ENCODE data around the gene UNC13B.

Gene UNC13B

DNA sequence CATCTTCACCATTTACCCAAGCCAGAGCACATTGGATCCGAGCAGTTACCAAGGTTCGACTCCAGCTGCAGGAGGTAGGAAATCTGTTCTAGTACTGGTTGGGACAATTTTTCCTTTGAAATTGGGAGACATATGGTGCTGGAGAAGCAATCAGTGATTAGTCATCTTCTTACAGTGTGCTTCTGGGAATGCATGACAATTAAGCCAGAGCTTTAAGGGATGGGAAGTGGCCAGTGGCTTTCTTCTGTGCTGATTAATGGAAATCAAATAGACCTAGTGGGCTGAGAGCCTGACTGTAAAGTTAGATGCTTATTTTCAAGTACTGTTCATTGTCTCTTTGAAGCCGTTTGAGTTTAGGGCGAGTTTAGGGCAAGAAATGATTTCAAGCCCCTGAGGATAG, 152.1 kb downstream of the UNC13B start:
- Histone ChIP-seq H3K4me3 (ENCODE audit: insufficient read depth, low read depth, low read length, poor library complexity, severe bottlenecking) (no peak overlapping the region), H3K36me3 (ENCODE audit: control insufficient read depth, insufficient read depth, low read length) (no peaks in the 10 kb centered on the region), H3K9me3 (ENCODE audit: control insufficient read depth, low read length) (no peaks in the 10 kb centered on the region), H3K27ac (ENCODE audit: insufficient read depth, low read length, poor library complexity, severe bottlenecking) (no peak overlapping the region), H3K27me3 (replicated peaks; ENCODE audit: control insufficient read depth, insufficient read depth, low read length, poor library complexity, severe bottlenecking) (no peaks in the 10 kb centered on the region), H3K4me1 (ENCODE audit: control insufficient read depth, insufficient read depth, low read length, poor library complexity, severe bottlenecking) (no peaks in the 10 kb centered on the region)
- DNase-seq, result no peak

DNA sequence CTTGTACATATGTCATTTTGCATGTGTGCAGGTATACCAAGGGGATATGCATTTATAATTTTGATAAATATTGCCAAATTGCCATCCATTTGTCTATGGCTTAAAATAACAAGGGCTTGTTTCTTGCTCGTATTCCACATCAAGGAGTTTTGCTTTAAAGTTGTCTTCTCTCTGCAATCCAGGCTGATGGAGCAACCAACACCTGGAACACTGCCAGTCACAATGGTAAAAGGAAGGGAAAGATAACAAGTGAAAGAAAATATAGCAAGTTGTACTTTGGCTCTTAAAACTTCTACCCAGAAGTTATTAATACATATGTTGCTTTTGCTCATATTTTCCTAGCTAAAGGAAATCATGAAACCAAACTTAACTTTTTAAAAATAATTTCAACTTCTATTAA, 156.9 kb downstream of the UNC13B start:
- Histone ChIP-seq H3K4me1 (ENCODE audit: control insufficient read depth, insufficient read depth, low read length, poor library complexity, severe bottlenecking) (no peaks in the 10 kb centered on the region), H3K9me3 (ENCODE audit: control insufficient read depth, low read length) (no peaks in the 10 kb centered on the region), H3K36me3 (ENCODE audit: control insufficient read depth, insufficient read depth, low read length) (no peaks in the 10 kb centered on the region), H3K4me3 (ENCODE audit: insufficient read depth, low read depth, low read length, poor library complexity, severe bottlenecking) (no peak overlapping the region), H3K27ac (ENCODE audit: insufficient read depth, low read length, poor library complexity, severe bottlenecking) (no peak overlapping the region), H3K27me3 (replicated peaks; ENCODE audit: control insufficient read depth, insufficient read depth, low read length, poor library complexity, severe bottlenecking) (no peaks in the 10 kb centered on the region)
- no peak for DNase-seq

GRCh38 chr9:35322075-35322885, 160.5 kb downstream of the UNC13B start:
- Histone ChIP-seq H3K27ac (ENCODE audit: insufficient read depth, low read length, poor library complexity, severe bottlenecking) (no peak overlapping the region), H3K9me3 (ENCODE audit: control insufficient read depth, low read length) (no peaks in the 10 kb centered on the region), H3K4me3 (ENCODE audit: insufficient read depth, low read depth, low read length, poor library complexity, severe bottlenecking) (no peak overlapping the region), H3K4me1 (ENCODE audit: control insufficient read depth, insufficient read depth, low read length, poor library complexity, severe bottlenecking) (no peaks in the 10 kb centered on the region), H3K36me3 (ENCODE audit: control insufficient read depth, insufficient read depth, low read length) (no peaks in the 10 kb centered on the region), H3K27me3 (replicated peaks; ENCODE audit: control insufficient read depth, insufficient read depth, low read length, poor library complexity, severe bottlenecking) (no peaks in the 10 kb centered on the region)
- DNase-seq, result no peak

- Histone ChIP-seq H3K9me3 (ENCODE audit: control insufficient read depth, low read length) (no peaks in the 10 kb centered on the region), H3K4me1 (ENCODE audit: control insufficient read depth, insufficient read depth, low read length, poor library complexity, severe bottlenecking) (no peaks in the 10 kb centered on the region), H3K27ac (ENCODE audit: insufficient read depth, low read length, poor library complexity, severe bottlenecking) (no peak overlapping the region), H3K36me3 (ENCODE audit: control insufficient read depth, insufficient read depth, low read length) (no peaks in the 10 kb centered on the region), H3K27me3 (replicated peaks; ENCODE audit: control insufficient read depth, insufficient read depth, low read length, poor library complexity, severe bottlenecking) (no peaks in the 10 kb centered on the region), H3K4me3 (ENCODE audit: insufficient read depth, low read depth, low read length, poor library complexity, severe bottlenecking) (no peak overlapping the region)
- DNase-seq, result no peak
Observed at GRCh38 chr9:35324966-35325365, 163.2 kb downstream of the UNC13B start.

DNA sequence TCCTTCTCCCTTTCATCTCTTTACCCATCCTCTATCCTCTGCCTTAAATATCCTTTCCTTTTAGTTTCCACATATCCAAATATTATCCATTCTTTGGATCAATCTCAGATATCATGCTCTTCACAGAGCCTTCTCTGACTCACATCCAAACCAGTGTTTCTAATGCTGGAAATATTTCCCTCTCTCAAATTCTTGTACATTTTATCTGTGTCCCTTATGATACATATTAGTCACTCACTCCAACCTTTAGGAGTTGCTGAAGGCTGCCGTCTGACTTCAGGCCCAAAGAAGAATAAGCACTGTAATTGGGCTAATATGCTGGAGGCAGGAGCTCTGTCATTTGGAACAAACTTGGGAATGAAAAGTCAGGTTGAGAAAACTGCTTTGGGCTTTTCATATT, 171.7 kb downstream of the UNC13B start:
- no peak for DNase-seq
- Histone ChIP-seq H3K4me3 (ENCODE audit: insufficient read depth, low read depth, low read length, poor library complexity, severe bottlenecking) (no peak overlapping the region), H3K27me3 (replicated peaks; ENCODE audit: control insufficient read depth, insufficient read depth, low read length, poor library complexity, severe bottlenecking) (no peaks in the 10 kb centered on the region), H3K9me3 (ENCODE audit: control insufficient read depth, low read length) (no peaks in the 10 kb centered on the region), H3K27ac (ENCODE audit: insufficient read depth, low read length, poor library complexity, severe bottlenecking) (no peak overlapping the region), H3K4me1 (ENCODE audit: control insufficient read depth, insufficient read depth, low read length, poor library complexity, severe bottlenecking) (no peaks in the 10 kb centered on the region), H3K36me3 (ENCODE audit: control insufficient read depth, insufficient read depth, low read length) (no peaks in the 10 kb centered on the region)

- Histone ChIP-seq H3K4me3 (ENCODE audit: insufficient read depth, low read depth, low read length, poor library complexity, severe bottlenecking) (no peak overlapping the region), H3K9me3 (ENCODE audit: control insufficient read depth, low read length) (no peaks in the 10 kb centered on the region), H3K27me3 (replicated peaks; ENCODE audit: control insufficient read depth, insufficient read depth, low read length, poor library complexity, severe bottlenecking) (no peaks in the 10 kb centered on the region), H3K27ac (ENCODE audit: insufficient read depth, low read length, poor library complexity, severe bottlenecking) (no peak overlapping the region), H3K36me3 (ENCODE audit: control insufficient read depth, insufficient read depth, low read length) (no peaks in the 10 kb centered on the region), H3K4me1 (ENCODE audit: control insufficient read depth, insufficient read depth, low read length, poor library complexity, severe bottlenecking) (no peaks in the 10 kb centered on the region)
- DNase-seq, result no peak
Observed at GRCh38 chr9:35335164-35335563, 173.4 kb downstream of the UNC13B start.

DNA sequence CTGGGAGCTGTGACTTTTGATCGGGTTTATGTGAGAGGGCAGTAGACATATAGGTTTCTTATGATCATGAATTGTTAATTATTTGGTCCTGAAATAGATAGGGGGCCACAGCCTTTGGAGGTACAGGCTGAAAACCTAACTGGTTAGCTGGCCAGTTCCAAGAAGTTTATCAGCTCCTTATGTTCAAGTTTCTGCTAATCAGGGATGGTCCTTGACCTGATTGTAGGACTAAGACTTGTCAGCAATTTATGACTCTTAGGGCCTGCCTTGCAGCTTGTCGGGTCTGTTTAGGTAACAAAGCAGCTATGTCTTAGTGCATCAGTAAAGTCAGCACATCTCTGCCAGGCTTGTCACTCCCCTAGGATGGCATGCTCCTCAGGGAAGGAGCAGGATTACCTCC, 176.3 kb downstream of the UNC13B start:
- Histone ChIP-seq H3K4me3 (ENCODE audit: insufficient read depth, low read depth, low read length, poor library complexity, severe bottlenecking) (no peak overlapping the region), H3K9me3 (ENCODE audit: control insufficient read depth, low read length) (no peaks in the 10 kb centered on the region), H3K27ac (ENCODE audit: insufficient read depth, low read length, poor library complexity, severe bottlenecking) (no peak overlapping the region), H3K27me3 (replicated peaks; ENCODE audit: control insufficient read depth, insufficient read depth, low read length, poor library complexity, severe bottlenecking) (no peaks in the 10 kb centered on the region), H3K36me3 (ENCODE audit: control insufficient read depth, insufficient read depth, low read length) (no peaks in the 10 kb centered on the region), H3K4me1 (ENCODE audit: control insufficient read depth, insufficient read depth, low read length, poor library complexity, severe bottlenecking) (no peaks in the 10 kb centered on the region)
- DNase-seq, result no peak

DNA sequence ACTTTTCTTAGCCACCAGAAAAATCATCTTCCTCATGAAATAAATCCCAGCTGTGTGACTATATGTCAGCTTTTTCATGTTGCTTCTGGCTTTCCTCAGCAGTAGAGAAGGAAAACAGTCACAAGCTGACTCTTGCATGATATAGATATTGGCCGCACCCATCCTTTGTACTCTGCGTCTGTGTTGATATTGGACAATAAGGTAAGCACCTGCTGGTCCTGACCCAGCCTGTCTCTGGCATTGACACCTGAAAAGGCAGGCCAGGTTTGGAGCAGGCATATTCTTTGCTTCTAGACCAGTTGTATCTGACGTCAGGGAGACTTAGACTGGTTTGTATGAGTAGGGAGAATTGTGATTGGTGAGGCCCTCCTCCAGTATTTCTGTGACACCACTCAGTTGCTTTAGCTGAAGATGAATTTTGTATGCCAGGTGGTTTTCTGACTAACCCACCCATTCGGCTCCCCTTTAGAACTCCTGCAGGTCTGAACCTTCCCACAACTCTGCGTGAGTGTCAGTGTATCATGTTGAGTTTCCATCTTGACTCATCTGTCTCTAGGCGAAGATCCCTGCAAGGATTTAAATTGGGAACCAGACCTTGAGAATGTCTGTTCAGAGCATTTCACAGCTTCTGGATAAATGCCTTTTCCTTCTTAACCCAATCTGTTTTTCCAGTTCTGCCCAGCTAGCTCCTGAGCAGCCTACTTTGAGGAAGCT, 176.9 kb downstream of the UNC13B start:
- Histone ChIP-seq H3K36me3 (ENCODE audit: control insufficient read depth, insufficient read depth, low read length) (no peaks in the 10 kb centered on the region), H3K27ac (ENCODE audit: insufficient read depth, low read length, poor library complexity, severe bottlenecking) (no peak overlapping the region), H3K4me1 (ENCODE audit: control insufficient read depth, insufficient read depth, low read length, poor library complexity, severe bottlenecking) (no peaks in the 10 kb centered on the region), H3K9me3 (ENCODE audit: control insufficient read depth, low read length) (no peaks in the 10 kb centered on the region), H3K4me3 (ENCODE audit: insufficient read depth, low read depth, low read length, poor library complexity, severe bottlenecking) (no peak overlapping the region), H3K27me3 (replicated peaks; ENCODE audit: control insufficient read depth, insufficient read depth, low read length, poor library complexity, severe bottlenecking) (no peaks in the 10 kb centered on the region)
- no peak for DNase-seq

DNA sequence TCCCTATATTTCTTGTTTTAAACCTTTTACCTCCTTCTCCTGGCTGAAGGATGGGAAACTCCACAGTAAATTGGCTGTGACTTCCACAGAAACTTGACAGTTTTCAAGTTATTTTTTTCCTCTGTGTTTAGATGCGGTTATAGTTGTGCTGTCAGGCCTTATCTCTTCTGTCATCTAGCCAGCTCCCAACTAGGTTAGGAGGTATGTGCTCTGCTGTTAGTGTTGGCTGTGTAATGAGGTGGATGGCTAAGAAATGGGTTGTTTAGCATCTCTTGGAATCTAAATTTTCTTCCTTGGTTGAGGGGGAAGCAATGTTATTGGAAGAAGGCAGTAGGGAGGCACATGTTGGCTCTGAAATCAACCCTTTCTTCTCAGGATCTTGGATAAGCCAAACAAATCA, 178.2 kb downstream of the UNC13B start:
- DNase-seq, result no peak
- Histone ChIP-seq H3K4me3 (ENCODE audit: insufficient read depth, low read depth, low read length, poor library complexity, severe bottlenecking) (no peak overlapping the region), H3K27ac (ENCODE audit: insufficient read depth, low read length, poor library complexity, severe bottlenecking) (no peak overlapping the region), H3K36me3 (ENCODE audit: control insufficient read depth, insufficient read depth, low read length) (no peaks in the 10 kb centered on the region), H3K4me1 (ENCODE audit: control insufficient read depth, insufficient read depth, low read length, poor library complexity, severe bottlenecking) (no peaks in the 10 kb centered on the region), H3K9me3 (ENCODE audit: control insufficient read depth, low read length) (no peaks in the 10 kb centered on the region), H3K27me3 (replicated peaks; ENCODE audit: control insufficient read depth, insufficient read depth, low read length, poor library complexity, severe bottlenecking) (no peaks in the 10 kb centered on the region)

GRCh38 chr9:35341021-35341420, 179.2 kb downstream of the UNC13B start:
- no peaks in the 10 kb centered on the region for H3K27me3 ChIP-seq (replicated peaks; ENCODE audit: control insufficient read depth, insufficient read depth, low read length, poor library complexity, severe bottlenecking)
- no peak for DNase-seq
- no peak overlapping the region for H3K27ac ChIP-seq (ENCODE audit: insufficient read depth, low read length, poor library complexity, severe bottlenecking)
- H3K36me3 ChIP-seq (ENCODE audit: control insufficient read depth, insufficient read depth, low read length), result no peaks in the 10 kb centered on the region
- no peak overlapping the region for H3K4me3 ChIP-seq (ENCODE audit: insufficient read depth, low read depth, low read length, poor library complexity, severe bottlenecking)
- no peaks in the 10 kb centered on the region for H3K9me3 ChIP-seq (ENCODE audit: control insufficient read depth, low read length)
- no peaks in the 10 kb centered on the region for H3K4me1 ChIP-seq (ENCODE audit: control insufficient read depth, insufficient read depth, low read length, poor library complexity, severe bottlenecking)

Measured in effector memory CD4-positive, alpha-beta T cell (primary cell).